Activated CD8-positive, alpha-beta memory T cell treated with anti-CD3 and anti-CD28 coated beads for 36 hours (primary cell): ENCODE measurements around the gene ORC6. TPM values are rescaled to one million over a fixed set of nuclear protein-coding genes. Genes with fewer than 3 reads are reported as not detected.

Experiments
- CTCF ChIA-PET: fragments of 350-600 bp; sonication (Branson Sonifier 250); formaldehyde crosslinking; loops from one replicate; lab custom pipeline; 2021; ENCODE audit warnings: antibody characterized with exemption; lab: Charles Lee
- POLR2A ChIA-PET: fragments of 350-600 bp; sonication (Branson Sonifier 250); formaldehyde crosslinking; loops from one replicate; lab custom pipeline; 2021; ENCODE audit warnings: antibody characterized with exemption; lab: Charles Lee
- total RNA-seq, 2 experiments: library from RNA; stranded (reverse); gene quantifications; one replicate each; pipeline ENCODE4 v1.2.3, GENCODE V29; 2021

The ORC6 gene
- total RNA-seq, 2 experiments from 2014 or later: 53.0 to 54.6 TPM

- ChIA-PET POLR2A (no interaction called here), CTCF (no interaction called here)
Observed at GRCh38 chr16:46728806-46729205, 39.3 kb downstream of the ORC6 start.

GRCh38 chr16:46729326-46729995 lies 40.0 kb downstream of the ORC6 start:
- CTCF ChIA-PET: no interaction called here
- POLR2A ChIA-PET: no interaction called here

GRCh38 chr16:46730126-46730525 lies 40.7 kb downstream of the ORC6 start:
- POLR2A ChIA-PET: no interaction called here
- CTCF ChIA-PET: no interaction called here

- ChIA-PET CTCF (no interaction called here), POLR2A (no interaction called here)
Observed at GRCh38 chr16:46730801-46731690, 41.6 kb downstream of the ORC6 start.

- ChIA-PET POLR2A (no interaction called here), CTCF (interaction anchor here (0.6 kb wide), 1 partner anchor 56 kb away, joined by 3 read pairs; no protein-coding TSS in a partner anchor)
Observed at GRCh38 chr16:46731691-46732555, 42.5 kb downstream of the ORC6 start.

GRCh38 chr16:46732561-46732960 lies 43.1 kb downstream of the ORC6 start:
- POLR2A ChIA-PET: no interaction called here
- CTCF ChIA-PET: interaction anchor here (0.6 kb wide), 1 partner anchor 57 kb away, joined by 3 read pairs; no protein-coding TSS in a partner anchor

GRCh38 chr16:46733319-46733830 lies 43.9 kb downstream of the ORC6 start:
- POLR2A ChIA-PET: no interaction called here
- CTCF ChIA-PET: interaction anchor here (0.6 kb wide), 1 partner anchor 84 kb away, joined by 4 read pairs; no protein-coding TSS in a partner anchor

GRCh38 chr16:46736695-46737094 lies 47.2 kb downstream of the ORC6 start:
- ChIA-PET CTCF (no interaction called here), POLR2A (no interaction called here)

GRCh38 chr16:46737621-46738214 lies 48.3 kb downstream of the ORC6 start:
- ChIA-PET POLR2A (no interaction called here), CTCF (no interaction called here)

GRCh38 chr16:46739934-46740333 lies 50.5 kb downstream of the ORC6 start:
- CTCF ChIA-PET: no interaction called here
- POLR2A ChIA-PET: no interaction called here

- CTCF ChIA-PET: no interaction called here
- POLR2A ChIA-PET: no interaction called here
Observed at GRCh38 chr16:46743232-46743719, 53.8 kb downstream of the ORC6 start.

GRCh38 chr16:46745617-46746016 lies 56.2 kb downstream of the ORC6 start:
- ChIA-PET CTCF (no interaction called here), POLR2A (no interaction called here)

- POLR2A ChIA-PET: no interaction called here
- CTCF ChIA-PET: no interaction called here
Observed at GRCh38 chr16:46746821-46747776, 57.6 kb downstream of the ORC6 start.

Other genes starting within 250 kb of the ORC6 start
- gene SHCBP1, start 68.3 kb upstream of the ORC6 start, total RNA-seq: 10 to 100 TPM; 40.1 to 42.2 TPM
- gene VPS35, start 481 bp upstream of the ORC6 start, total RNA-seq: 100 to 1,000 TPM in 1 of 2 experiments, 10 to 100 TPM in 1; 95.1 to 100 TPM
- gene MYLK3, start 58.7 kb downstream of the ORC6 start, total RNA-seq: under 1 TPM; 0.30 to 0.52 TPM
- gene C16orf87, start 141.5 kb downstream of the ORC6 start, total RNA-seq: 10 to 100 TPM; 21.6 to 23.0 TPM
- gene GPT2, start 194.7 kb downstream of the ORC6 start, total RNA-seq: 10 to 100 TPM; 31.6 to 33.4 TPM